GM21717 (cell line): ENCODE data around the gene VASN.

Experiments used
- ATAC-seq: cut with Tn5 transposase; IDR thresholded peaks from one replicate; pipeline ENCODE4 v1.9.1; 2021; ENCODE audit warnings: mild to moderate bottlenecking, moderate library complexity; ENCODE audit not compliant: unreplicated experiment

VASN gene

DNA sequence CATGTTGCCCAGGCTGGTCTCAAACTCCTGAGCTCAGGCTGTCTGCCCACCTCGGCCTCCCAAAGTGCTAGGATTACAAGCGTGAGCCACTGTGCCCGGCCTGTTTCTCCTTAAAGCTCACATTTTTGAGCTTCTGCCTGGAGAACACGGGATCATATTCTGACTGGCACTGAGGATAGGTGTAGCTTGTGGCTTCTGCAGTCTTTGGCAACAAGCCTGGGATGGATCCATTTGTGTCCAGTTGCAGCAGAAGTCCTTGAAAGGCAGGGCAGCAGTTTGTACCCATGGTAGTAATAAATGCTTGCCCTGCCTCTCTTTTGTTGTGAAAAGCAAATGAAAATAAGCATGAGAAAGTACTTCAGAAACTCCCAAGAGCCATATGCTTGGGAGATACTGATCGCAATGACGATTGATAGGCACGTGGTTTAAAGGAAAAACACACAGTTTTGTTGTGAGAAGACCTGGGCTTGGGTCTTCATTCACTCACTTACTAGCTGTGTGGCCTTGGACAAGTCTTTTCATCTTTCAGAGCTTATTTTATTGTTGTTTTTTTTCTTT lies 47.8 kb downstream of the VASN start:
- ATAC-seq, result no peak

- no peak for ATAC-seq
Measured at GRCh38 chr16:4420505-4421105, 49.0 kb downstream of the VASN start.

- ATAC-seq, result peak; percentile 82
Measured at GRCh38 chr16:4425378-4426020, 53.9 kb downstream of the VASN start, which contains the start of gene DNAJA3. Gene DNAJA3, plus strand, starts transcription at chr16:4425868. Its CDS starts 14 bp downstream, at chr16:4425882.

DNA sequence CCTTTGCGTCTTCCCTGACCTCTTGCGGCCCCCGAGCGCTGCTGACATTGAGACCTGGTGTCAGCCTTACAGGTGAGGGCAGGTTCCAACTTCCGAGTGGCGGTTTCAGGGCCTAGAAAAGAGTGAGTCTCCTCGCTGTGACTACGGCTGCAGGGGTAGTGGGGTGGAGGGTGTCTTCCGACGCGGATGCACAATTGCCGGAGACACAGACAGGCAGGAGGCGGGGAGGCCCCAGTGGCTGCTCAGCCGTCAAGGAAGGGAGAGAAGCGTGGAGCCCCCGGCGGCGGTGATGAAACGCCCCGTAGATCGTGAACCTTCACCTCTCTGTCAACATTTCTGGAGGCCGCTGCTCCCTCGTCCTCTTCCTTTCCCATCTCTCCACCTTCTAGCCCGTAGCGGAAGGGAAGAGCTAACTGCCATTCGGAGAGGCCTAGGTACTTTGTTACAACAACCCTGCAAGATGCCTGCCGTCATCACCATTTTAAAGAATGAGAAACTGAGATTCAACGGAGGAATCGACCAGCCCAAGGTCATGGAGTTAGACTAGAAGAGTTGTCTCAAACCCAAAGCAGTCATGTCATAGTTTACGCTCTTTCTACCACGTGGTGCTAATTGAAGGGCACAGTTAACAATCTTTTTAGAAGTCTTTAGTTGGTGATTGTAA lies 54.5 kb downstream of the VASN start:
- ATAC-seq, result peak; percentile 35

GRCh38 chr16:4426722-4427372 lies 55.2 kb downstream of the VASN start:
- no peak for ATAC-seq

DNA sequence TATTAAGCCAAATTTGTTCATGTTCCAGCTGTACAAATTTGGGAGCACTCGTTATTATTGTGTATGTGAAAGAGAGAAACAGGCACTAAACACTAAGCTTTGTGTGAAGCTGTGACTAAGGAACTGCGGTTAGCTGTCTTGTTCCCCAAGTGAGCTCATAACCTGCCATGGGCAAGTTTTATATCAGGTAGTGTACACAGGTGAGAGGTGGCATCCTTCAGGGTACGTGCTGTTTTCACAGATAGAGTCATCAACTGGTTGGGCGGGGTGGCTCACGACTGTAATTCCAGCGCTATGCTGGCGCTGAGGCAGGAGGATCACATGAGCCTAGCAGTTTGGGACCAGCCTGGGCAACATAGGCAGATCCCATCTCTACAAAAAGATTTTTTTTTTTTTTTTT lies 56.9 kb downstream of the VASN start:
- no peak for ATAC-seq

GRCh38 chr16:4431023-4431422 lies 59.4 kb downstream of the VASN start:
- ATAC-seq, result no peak
